ENCODE results near the gene HIVEP3.
A peak's percentile ranks its signal among the peaks of the same experiment; 100 is the strongest.

The HIVEP3 gene

DNA sequence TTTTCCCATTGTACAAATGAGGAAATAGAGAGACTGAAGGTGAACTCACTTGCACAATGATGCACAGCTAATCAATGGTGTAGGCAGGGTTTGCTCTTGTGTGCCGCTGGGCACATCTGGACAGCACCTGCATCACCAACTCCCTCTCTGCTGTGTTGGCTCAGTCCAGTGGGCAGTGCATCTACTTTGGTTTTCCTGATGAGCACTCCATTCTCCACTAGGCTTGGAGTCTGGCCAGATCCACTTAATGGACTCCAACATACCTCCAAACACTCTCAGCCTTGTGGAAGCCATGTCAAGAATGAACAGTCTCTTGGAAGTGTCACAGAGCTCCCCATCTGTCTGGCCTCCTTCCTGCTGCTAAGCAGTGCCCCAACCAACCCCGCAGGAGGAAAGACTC lies 152.2 kb downstream of the HIVEP3 start:
- Histone ChIP-seq H3K4me1 (ENCODE audit: control insufficient read depth, low read depth, low read length) (no peaks in the 10 kb centered on the region), H4K5ac (ENCODE audit: low read length) (no peak overlapping the region), H3K27ac (ENCODE audit: low read depth, low read length) (no peak overlapping the region), H3K4me3 (ENCODE audit: low read length) (no peak overlapping the region), H3K9ac (ENCODE audit: low read length) (no peak overlapping the region), H2BK5ac (ENCODE audit: low read length) (no peak overlapping the region), H3K79me2 (ENCODE audit: control insufficient read depth, insufficient read depth, low read length) (no peaks in the 10 kb centered on the region), H2BK120ac (ENCODE audit: low read depth, low read length) (no peak overlapping the region), H3K4ac (ENCODE audit: low read depth, low read length) (no peak overlapping the region), H3K56ac (ENCODE audit: low read length) (no peak overlapping the region), H3K23ac (ENCODE audit: low read length) (no peak overlapping the region), H3K4me2 (ENCODE audit: low read length) (no peak overlapping the region), H4K8ac (ENCODE audit: low read depth, low read length) (no peak overlapping the region), H2BK15ac (replicated peaks; ENCODE audit: low read depth) (no peak overlapping the region), H3K36me3 (ENCODE audit: control insufficient read depth, insufficient read depth, low read length) (no peaks in the 10 kb centered on the region), H3K79me1 (ENCODE audit: low read length) (no peaks in the 10 kb centered on the region), H2AK5ac (ENCODE audit: low read length) (no peak overlapping the region), H3K27me3 (ENCODE audit: insufficient read depth, low read length, poor library complexity) (no peaks in the 10 kb centered on the region), H3K18ac (ENCODE audit: low read length) (no peak overlapping the region)
- no peak for DNase-seq
- no CpG with 5 or more reads among the region's 2 CpGs for WGBS (ENCODE audit: extremely low coverage, insufficient coverage, low lambda C conversion rate)

DNA sequence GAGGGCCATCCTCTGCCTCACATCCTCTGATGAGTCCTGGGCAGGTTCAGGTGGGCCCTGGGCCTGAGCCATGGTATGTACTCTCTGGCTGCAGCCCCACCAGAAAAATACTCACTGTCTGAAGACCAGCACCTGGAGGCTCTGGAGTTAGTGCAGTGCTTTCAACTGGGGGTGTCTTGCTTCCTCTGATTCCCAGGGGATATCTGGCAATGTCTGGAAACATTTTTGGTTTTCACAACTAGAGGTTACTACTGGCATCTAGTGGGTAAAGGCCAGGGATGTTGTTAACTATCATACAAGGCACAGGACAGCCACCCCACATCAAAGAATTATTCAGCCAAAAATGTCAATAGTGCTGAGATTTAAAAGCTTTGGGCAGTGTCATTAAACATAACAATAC lies 152.7 kb downstream of the HIVEP3 start:
- Histone ChIP-seq H2BK15ac (replicated peaks; ENCODE audit: low read depth) (no peak overlapping the region), H3K4me3 (ENCODE audit: low read length) (no peak overlapping the region), H3K27ac (ENCODE audit: low read depth, low read length) (no peak overlapping the region), H3K79me2 (ENCODE audit: control insufficient read depth, insufficient read depth, low read length) (no peaks in the 10 kb centered on the region), H3K4ac (ENCODE audit: low read depth, low read length) (no peak overlapping the region), H3K18ac (ENCODE audit: low read length) (no peak overlapping the region), H3K4me2 (ENCODE audit: low read length) (no peak overlapping the region), H4K8ac (ENCODE audit: low read depth, low read length) (no peak overlapping the region), H2AK5ac (ENCODE audit: low read length) (no peak overlapping the region), H2BK120ac (ENCODE audit: low read depth, low read length) (no peak overlapping the region), H3K9ac (ENCODE audit: low read length) (no peak overlapping the region), H3K36me3 (ENCODE audit: control insufficient read depth, insufficient read depth, low read length) (no peaks in the 10 kb centered on the region), H3K4me1 (ENCODE audit: control insufficient read depth, low read depth, low read length) (no peaks in the 10 kb centered on the region), H3K56ac (ENCODE audit: low read length) (no peak overlapping the region), H3K79me1 (ENCODE audit: low read length) (no peaks in the 10 kb centered on the region), H3K23ac (ENCODE audit: low read length) (no peak overlapping the region), H3K27me3 (ENCODE audit: insufficient read depth, low read length, poor library complexity) (no peaks in the 10 kb centered on the region), H4K5ac (ENCODE audit: low read length) (no peak overlapping the region), H2BK5ac (ENCODE audit: low read length) (no peak overlapping the region)
- DNase-seq, result no peak

DNA sequence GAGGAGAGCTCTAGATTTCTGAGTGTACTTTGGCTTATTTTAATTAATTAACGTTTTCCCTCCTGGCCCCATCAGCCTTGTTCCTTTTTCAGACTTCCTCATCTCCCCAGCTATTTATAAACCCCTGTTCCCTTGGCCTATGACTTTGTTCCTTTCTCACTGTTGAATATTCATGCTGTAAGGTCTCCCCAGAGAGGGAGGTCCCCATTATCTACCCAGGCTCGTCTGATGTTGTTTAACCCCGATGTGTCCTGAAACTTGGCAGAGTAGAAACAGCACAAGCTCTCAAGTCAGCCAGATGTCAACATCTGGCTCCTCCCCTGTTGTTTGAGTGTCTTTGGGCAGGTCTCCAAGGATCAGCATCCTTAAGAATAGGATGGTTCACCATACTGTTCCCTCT lies 153.6 kb downstream of the HIVEP3 start:
- no peaks in the 10 kb centered on the region for H3K79me2 ChIP-seq (ENCODE audit: control insufficient read depth, insufficient read depth, low read length)
- no peak overlapping the region for H3K56ac ChIP-seq (ENCODE audit: low read length)
- H3K36me3 ChIP-seq (ENCODE audit: control insufficient read depth, insufficient read depth, low read length), result no peaks in the 10 kb centered on the region
- no peak overlapping the region for H2BK5ac ChIP-seq (ENCODE audit: low read length)
- no peaks in the 10 kb centered on the region for H3K4me1 ChIP-seq (ENCODE audit: control insufficient read depth, low read depth, low read length)
- no peak overlapping the region for H3K23ac ChIP-seq (ENCODE audit: low read length)
- no peak overlapping the region for H3K4me3 ChIP-seq (ENCODE audit: low read length)
- H3K27ac ChIP-seq (ENCODE audit: low read depth, low read length), result no peak overlapping the region
- DNase-seq, result no peak
- no peak overlapping the region for H2BK120ac ChIP-seq (ENCODE audit: low read depth, low read length)
- no peak overlapping the region for H2BK15ac ChIP-seq (replicated peaks; ENCODE audit: low read depth)
- H4K8ac ChIP-seq (ENCODE audit: low read depth, low read length), result no peak overlapping the region
- H3K4me2 ChIP-seq (ENCODE audit: low read length), result no peak overlapping the region
- H4K5ac ChIP-seq (ENCODE audit: low read length), result no peak overlapping the region
- H2AK5ac ChIP-seq (ENCODE audit: low read length), result no peak overlapping the region
- H3K79me1 ChIP-seq (ENCODE audit: low read length), result no peaks in the 10 kb centered on the region
- no CpG with 5 or more reads among the region's 3 CpGs for WGBS (ENCODE audit: extremely low coverage, insufficient coverage, low lambda C conversion rate)
- no peak overlapping the region for H3K9ac ChIP-seq (ENCODE audit: low read length)
- no peak overlapping the region for H3K4ac ChIP-seq (ENCODE audit: low read depth, low read length)
- H3K27me3 ChIP-seq (ENCODE audit: insufficient read depth, low read length, poor library complexity), result no peaks in the 10 kb centered on the region
- no peak overlapping the region for H3K18ac ChIP-seq (ENCODE audit: low read length)

DNA sequence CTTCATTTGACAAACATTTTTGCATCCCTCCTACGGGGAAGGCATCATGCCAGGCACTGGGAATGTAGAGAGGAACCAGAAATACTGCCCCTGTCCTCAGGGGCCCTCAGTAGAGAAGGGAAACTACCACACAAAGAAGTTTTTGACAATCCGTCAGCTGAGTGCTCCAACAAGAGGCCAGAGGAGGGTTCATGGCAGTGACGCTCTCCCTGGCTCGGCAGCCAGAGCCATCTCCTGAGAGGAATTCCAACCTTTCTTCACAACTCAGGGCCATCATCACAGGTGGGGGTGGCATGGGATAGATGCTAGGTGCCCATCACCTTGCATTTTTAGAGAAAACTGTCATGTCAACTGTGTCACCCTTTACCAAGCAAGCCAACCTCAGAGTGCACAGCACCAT lies 154.1 kb downstream of the HIVEP3 start:
- no peak overlapping the region for H2BK5ac ChIP-seq (ENCODE audit: low read length)
- H4K8ac ChIP-seq (ENCODE audit: low read depth, low read length), result no peak overlapping the region
- H3K79me1 ChIP-seq (ENCODE audit: low read length), result no peaks in the 10 kb centered on the region
- H3K23ac ChIP-seq (ENCODE audit: low read length), result no peak overlapping the region
- H4K5ac ChIP-seq (ENCODE audit: low read length), result no peak overlapping the region
- no peak overlapping the region for H2BK120ac ChIP-seq (ENCODE audit: low read depth, low read length)
- H3K4ac ChIP-seq (ENCODE audit: low read depth, low read length), result no peak overlapping the region
- no peak overlapping the region for H3K56ac ChIP-seq (ENCODE audit: low read length)
- H2BK15ac ChIP-seq (replicated peaks; ENCODE audit: low read depth), result no peak overlapping the region
- H3K36me3 ChIP-seq (ENCODE audit: control insufficient read depth, insufficient read depth, low read length), result no peaks in the 10 kb centered on the region
- no CpG with 5 or more reads among the region's 4 CpGs for WGBS (ENCODE audit: extremely low coverage, insufficient coverage, low lambda C conversion rate)
- no peaks in the 10 kb centered on the region for H3K27me3 ChIP-seq (ENCODE audit: insufficient read depth, low read length, poor library complexity)
- H3K18ac ChIP-seq (ENCODE audit: low read length), result no peak overlapping the region
- H3K9ac ChIP-seq (ENCODE audit: low read length), result no peak overlapping the region
- H3K27ac ChIP-seq (ENCODE audit: low read depth, low read length), result no peak overlapping the region
- DNase-seq, result no peak
- no peak overlapping the region for H3K4me3 ChIP-seq (ENCODE audit: low read length)
- H2AK5ac ChIP-seq (ENCODE audit: low read length), result no peak overlapping the region
- H3K4me1 ChIP-seq (ENCODE audit: control insufficient read depth, low read depth, low read length), result no peaks in the 10 kb centered on the region
- no peak overlapping the region for H3K4me2 ChIP-seq (ENCODE audit: low read length)
- no peaks in the 10 kb centered on the region for H3K79me2 ChIP-seq (ENCODE audit: control insufficient read depth, insufficient read depth, low read length)

DNA sequence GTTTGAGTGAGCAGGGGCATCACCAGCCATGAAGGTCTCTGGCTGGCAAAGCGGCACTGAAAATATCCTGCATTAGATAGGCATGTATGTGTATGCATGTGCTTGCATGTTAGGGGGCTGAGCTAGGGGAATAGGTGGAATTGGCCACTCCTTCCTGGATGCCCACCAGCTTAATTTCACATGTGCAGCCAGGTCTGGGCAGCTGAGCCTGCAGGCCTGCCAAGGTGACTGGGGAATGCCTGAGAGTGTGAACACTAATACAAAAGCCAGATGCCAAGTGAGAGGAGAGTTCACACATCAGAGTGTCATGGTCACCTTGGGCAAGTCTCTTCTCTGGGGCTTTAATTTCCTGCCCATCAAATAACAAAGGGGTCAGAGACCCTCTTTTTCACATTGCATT lies 155.9 kb downstream of the HIVEP3 start:
- Histone ChIP-seq H3K9ac (ENCODE audit: low read length) (no peak overlapping the region), H4K5ac (ENCODE audit: low read length) (no peak overlapping the region), H3K79me2 (ENCODE audit: control insufficient read depth, insufficient read depth, low read length) (no peaks in the 10 kb centered on the region), H3K36me3 (ENCODE audit: control insufficient read depth, insufficient read depth, low read length) (no peaks in the 10 kb centered on the region), H3K4me3 (ENCODE audit: low read length) (no peak overlapping the region), H2BK120ac (ENCODE audit: low read depth, low read length) (no peak overlapping the region), H2AK5ac (ENCODE audit: low read length) (no peak overlapping the region), H3K27ac (ENCODE audit: low read depth, low read length) (no peak overlapping the region), H2BK15ac (replicated peaks; ENCODE audit: low read depth) (no peak overlapping the region), H3K4me1 (ENCODE audit: control insufficient read depth, low read depth, low read length) (no peaks in the 10 kb centered on the region), H3K27me3 (ENCODE audit: insufficient read depth, low read length, poor library complexity) (no peaks in the 10 kb centered on the region), H3K18ac (ENCODE audit: low read length) (no peak overlapping the region), H3K4me2 (ENCODE audit: low read length) (no peak overlapping the region), H3K79me1 (ENCODE audit: low read length) (no peaks in the 10 kb centered on the region), H4K8ac (ENCODE audit: low read depth, low read length) (no peak overlapping the region), H3K4ac (ENCODE audit: low read depth, low read length) (no peak overlapping the region), H3K23ac (ENCODE audit: low read length) (no peak overlapping the region), H2BK5ac (ENCODE audit: low read length) (no peak overlapping the region), H3K56ac (ENCODE audit: low read length) (no peak overlapping the region)
- WGBS (ENCODE audit: extremely low coverage, insufficient coverage, low lambda C conversion rate), result no CpG with 5 or more reads among the region's 1 CpG
- DNase-seq, result no peak

DNA sequence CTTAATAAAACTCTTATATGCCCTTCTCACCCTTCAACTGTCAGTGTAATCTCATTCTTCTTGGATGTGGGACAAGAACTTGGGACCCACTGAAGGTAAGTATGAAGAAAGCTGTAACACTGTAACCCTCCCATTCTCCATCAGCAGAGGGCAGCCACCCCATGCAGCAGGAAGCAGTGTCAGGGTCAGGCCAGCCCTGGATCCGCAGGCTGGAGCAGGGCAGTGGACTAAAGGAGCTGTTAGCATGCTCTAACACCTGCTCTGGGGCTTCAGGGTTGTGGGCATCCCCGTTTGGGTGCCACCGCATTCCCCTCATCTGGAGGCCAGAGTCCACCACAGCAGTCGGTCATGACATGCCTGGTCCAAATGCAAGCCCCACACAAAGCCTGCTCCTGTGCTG lies 156.5 kb downstream of the HIVEP3 start:
- H3K18ac ChIP-seq (ENCODE audit: low read length), result no peak overlapping the region
- no peak overlapping the region for H2BK5ac ChIP-seq (ENCODE audit: low read length)
- no peak overlapping the region for H3K4me2 ChIP-seq (ENCODE audit: low read length)
- peak; percentile 28 for DNase-seq
- H2AK5ac ChIP-seq (ENCODE audit: low read length), result no peak overlapping the region
- H3K9ac ChIP-seq (ENCODE audit: low read length), result no peak overlapping the region
- H3K23ac ChIP-seq (ENCODE audit: low read length), result no peak overlapping the region
- no CpG with 5 or more reads among the region's 4 CpGs for WGBS (ENCODE audit: extremely low coverage, insufficient coverage, low lambda C conversion rate)
- H3K27me3 ChIP-seq (ENCODE audit: insufficient read depth, low read length, poor library complexity), result no peaks in the 10 kb centered on the region
- no peak overlapping the region for H3K4ac ChIP-seq (ENCODE audit: low read depth, low read length)
- no peaks in the 10 kb centered on the region for H3K79me1 ChIP-seq (ENCODE audit: low read length)
- H3K56ac ChIP-seq (ENCODE audit: low read length), result no peak overlapping the region
- no peak overlapping the region for H4K5ac ChIP-seq (ENCODE audit: low read length)
- no peak overlapping the region for H2BK120ac ChIP-seq (ENCODE audit: low read depth, low read length)
- no peak overlapping the region for H4K8ac ChIP-seq (ENCODE audit: low read depth, low read length)
- no peak overlapping the region for H3K4me3 ChIP-seq (ENCODE audit: low read length)
- no peaks in the 10 kb centered on the region for H3K4me1 ChIP-seq (ENCODE audit: control insufficient read depth, low read depth, low read length)
- no peak overlapping the region for H3K27ac ChIP-seq (ENCODE audit: low read depth, low read length)
- H2BK15ac ChIP-seq (replicated peaks; ENCODE audit: low read depth), result no peak overlapping the region
- H3K79me2 ChIP-seq (ENCODE audit: control insufficient read depth, insufficient read depth, low read length), result no peaks in the 10 kb centered on the region
- no peaks in the 10 kb centered on the region for H3K36me3 ChIP-seq (ENCODE audit: control insufficient read depth, insufficient read depth, low read length)
